HEK293 (cell line): ENCODE results near the gene SCAMP5.
A peak's percentile ranks its signal among the peaks of the same experiment; 100 is the strongest.

ENCODE experiments used
- CTCF ChIA-PET: fragments of 350-600 bp; formaldehyde crosslinking; extraction: SDS; loops from one replicate; lab custom pipeline; 2021; ENCODE audit warnings: antibody characterized with exemption; lab: Yijun Ruan, JAX
- POLR2A ChIA-PET: fragments of 300-600 bp; formaldehyde crosslinking; extraction: SDS; loops from one replicate; lab custom pipeline; 2020; ENCODE audit warnings: antibody characterized with exemption, inconsistent platforms; lab: Yijun Ruan, JAX
- H3K27ac ChIP-seq: fragments of 200-500 bp; sonication (Bioruptor generic); 2 replicates; pipeline ENCODE4 v1.5.1; 2014; ENCODE audit warnings: low read depth, low read length, control low read depth, inconsistent platforms; ENCODE audit errors: extremely low read depth
- H3K36me3 ChIP-seq, 2 experiments: fragments of 200-500 bp in 1 of 2; sonication (Bioruptor generic) in 1 of 2; 1 replicate in 1 of 2; 2 replicates in 1 of 2; pipeline ENCODE4 v1.5.1; 2014 to 2017; ENCODE audit warnings: inconsistent platforms in 2 of 2, low read length in 2 of 2; ENCODE audit not compliant: control insufficient read depth in 2 of 2, insufficient read depth in 1 of 2
- H3K4me1 ChIP-seq: fragments of 200-500 bp; sonication (Bioruptor generic); 2 replicates; pipeline ENCODE4 v1.5.1; 2014; ENCODE audit warnings: mild to moderate bottlenecking, low read length, inconsistent platforms; ENCODE audit not compliant: control insufficient read depth, insufficient read depth
- H3K4me3 ChIP-seq: 2 replicates; pipeline ENCODE4 v1.5.1; 2011; ENCODE audit warnings: low read depth, mild to moderate bottlenecking, control low read depth, low read length, moderate library complexity
- H3K9me3 ChIP-seq: fragments of 200-500 bp; sonication (Bioruptor generic); 2 replicates; pipeline ENCODE4 v1.5.1; 2014; ENCODE audit warnings: low read depth, low read length, inconsistent platforms; ENCODE audit not compliant: control insufficient read depth, insufficient read depth
- BCL11A ChIP-seq: fragments of 450-650 bp; formaldehyde crosslinking; IDR thresholded peaks from 2 replicates; pipeline ENCODE4 v1.5.1; 2016; ENCODE audit warnings: low read depth, missing biosample characterization, missing genetic modification characterization
- FEZF1 ChIP-seq: fragments of 450-650 bp; formaldehyde crosslinking; IDR thresholded peaks from 2 replicates; pipeline ENCODE4 v1.5.1; 2016; ENCODE audit warnings: missing biosample characterization, missing genetic modification characterization
- HOXA7 ChIP-seq: sonication (generic); formaldehyde crosslinking; IDR thresholded peaks from 2 replicates; pipeline ENCODE4 v1.8.1; 2022; ENCODE audit warnings: missing genetic modification reagents, borderline replicate concordance
- HOXD13 ChIP-seq: sonication (generic); formaldehyde crosslinking; IDR thresholded peaks from 2 replicates; pipeline ENCODE4 v1.8.0; 2022; ENCODE audit warnings: missing genetic modification reagents, borderline replicate concordance
- MEIS1 ChIP-seq: sonication (generic); formaldehyde crosslinking; IDR thresholded peaks from 2 replicates; pipeline ENCODE4 v1.8.1; 2022; ENCODE audit warnings: missing genetic modification reagents, mild to moderate bottlenecking, borderline replicate concordance
- ZBTB1 ChIP-seq: fragments of 450-650 bp; formaldehyde crosslinking; IDR thresholded peaks from 2 replicates; pipeline ENCODE4 v1.5.1; 2016; ENCODE audit warnings: missing biosample characterization, missing genetic modification characterization
- ZNF112 ChIP-seq: fragments of 450-650 bp; formaldehyde crosslinking; IDR thresholded peaks from 2 replicates; pipeline ENCODE4 v1.5.0; 2017; ENCODE audit warnings: missing biosample characterization, missing genetic modification characterization
- ZNF175 ChIP-seq: fragments of 450-650 bp; formaldehyde crosslinking; IDR thresholded peaks from 2 replicates; pipeline ENCODE4 v1.5.1; 2016; ENCODE audit warnings: missing biosample characterization, missing genetic modification characterization
- ZNF341 ChIP-seq: fragments of 450-650 bp; formaldehyde crosslinking; IDR thresholded peaks from 2 replicates; pipeline ENCODE4; 2016; ENCODE audit warnings: low read depth, missing biosample characterization, missing genetic modification characterization
- ZNF501 ChIP-seq: fragments of 450-650 bp; formaldehyde crosslinking; IDR thresholded peaks from 2 replicates; pipeline ENCODE4 v1.5.1; 2016; ENCODE audit warnings: missing biosample characterization, missing genetic modification characterization
- ZNF558 ChIP-seq: fragments of 450-650 bp; formaldehyde crosslinking; IDR thresholded peaks from 2 replicates; pipeline ENCODE4 v1.5.1; 2016; ENCODE audit warnings: missing biosample characterization, missing genetic modification characterization
- ZNF629 ChIP-seq: fragments of 450-650 bp; formaldehyde crosslinking; IDR thresholded peaks from 2 replicates; pipeline ENCODE4 v1.5.1; 2017; ENCODE audit warnings: missing biosample characterization, missing genetic modification characterization
- ZNF670 ChIP-seq: fragments of 450-650 bp; formaldehyde crosslinking; IDR thresholded peaks from 2 replicates; pipeline ENCODE4 v1.5.1; 2016; ENCODE audit warnings: missing biosample characterization, missing genetic modification characterization, low read depth
- ZNF776 ChIP-seq: fragments of 450-650 bp; formaldehyde crosslinking; IDR thresholded peaks from 2 replicates; pipeline ENCODE4 v1.5.0; 2017; ENCODE audit warnings: missing biosample characterization, missing genetic modification characterization, borderline replicate concordance
- ZNF777 ChIP-seq: fragments of 450-650 bp; formaldehyde crosslinking; IDR thresholded peaks from 2 replicates; pipeline ENCODE4 v1.5.1; 2017; ENCODE audit warnings: missing biosample characterization, missing genetic modification characterization, borderline replicate concordance
- ZXDB ChIP-seq: fragments of 450-650 bp; formaldehyde crosslinking; IDR thresholded peaks from 2 replicates; pipeline ENCODE4 v1.5.1; 2016; ENCODE audit warnings: missing biosample characterization, missing genetic modification characterization
- TF ChIP-seq, protein P1 (sequence below): fragments of 450-650 bp; formaldehyde crosslinking; IDR thresholded peaks from 2 replicates; pipeline ENCODE4 v1.5.1; 2017; ENCODE audit warnings: missing biosample characterization, missing genetic modification characterization
- TF ChIP-seq, protein P2 (sequence below): fragments of 450-650 bp; formaldehyde crosslinking; IDR thresholded peaks from 2 replicates; pipeline ENCODE4 v1.5.1; 2017; ENCODE audit warnings: missing biosample characterization, missing genetic modification characterization
- TF ChIP-seq, protein P3 (sequence below): fragments of 450-650 bp; formaldehyde crosslinking; IDR thresholded peaks from 2 replicates; pipeline ENCODE4 v1.5.1; 2016; ENCODE audit warnings: missing biosample characterization, missing genetic modification characterization
- TF ChIP-seq, protein P4 (sequence below): fragments of 450-650 bp; formaldehyde crosslinking; IDR thresholded peaks from 2 replicates; pipeline ENCODE4; 2016; ENCODE audit warnings: missing biosample characterization, missing genetic modification characterization
- TF ChIP-seq, protein P5 (sequence below): fragments of 450-650 bp; formaldehyde crosslinking; IDR thresholded peaks from 2 replicates; pipeline ENCODE4 v1.5.1; 2016; ENCODE audit warnings: missing biosample characterization, missing genetic modification characterization
- TF ChIP-seq, protein P6 (sequence below): fragments of 450-650 bp; formaldehyde crosslinking; IDR thresholded peaks from 2 replicates; pipeline ENCODE4 v1.5.1; 2016; ENCODE audit warnings: missing biosample characterization, missing genetic modification characterization

SCAMP5 gene

DNA sequence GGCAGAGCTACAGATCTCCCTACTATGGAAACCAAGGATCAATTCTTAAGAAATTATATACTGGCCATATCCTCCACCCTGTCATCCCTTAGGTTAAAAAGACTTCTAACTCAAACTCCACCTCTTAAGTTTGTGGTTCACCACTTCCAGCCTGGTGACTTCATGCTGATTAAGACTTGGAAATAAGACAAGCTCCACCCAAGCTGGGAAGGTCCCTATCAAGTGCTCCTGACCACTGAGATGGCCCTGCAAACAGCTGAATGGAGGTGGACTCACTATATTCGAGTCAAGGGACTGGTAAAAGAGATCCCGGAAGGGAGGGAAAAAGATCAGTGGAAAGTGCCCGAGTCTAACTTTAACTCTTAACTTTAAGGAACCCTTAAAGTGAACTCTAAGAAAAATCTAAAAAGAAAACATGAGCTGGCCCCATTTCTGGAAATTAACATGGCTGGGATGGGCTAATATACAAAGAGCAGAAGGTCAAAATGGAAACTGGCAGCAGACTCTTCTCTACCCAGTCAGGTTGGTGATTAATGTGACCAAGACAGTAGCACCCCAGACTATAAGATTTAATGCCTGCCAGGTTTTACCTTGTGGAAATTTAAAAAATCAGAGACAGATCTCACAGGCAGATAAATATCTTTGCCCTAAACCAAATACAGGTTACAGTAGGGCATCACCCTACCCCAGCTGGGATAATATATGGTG is 71.9 kb downstream of the SCAMP5 start:
- H3K9me3 ChIP-seq = no peaks in the 10 kb centered on the region
- H3K36me3 ChIP-seq = no peaks in the 10 kb centered on the region
- H3K4me3 ChIP-seq = no peak overlapping the region
- POLR2A ChIA-PET = interaction anchor here (1.0 to 3.9 kb wide), 4 partner anchors 23 to 134 kb away, joined by 3 to 15 read pairs (median 4); partner anchors contain the start of genes C15orf39 and PPCDC
- CTCF ChIA-PET = interaction anchor here (0.6 to 1.6 kb wide), 7 partner anchors 10 to 137 kb away, joined by 3 to 9 read pairs (median 3); partner anchors contain the start of gene C15orf39
- peaks cover 17% of the 10 kb centered on the region for H3K4me1 ChIP-seq
- TF ChIP-seq, protein P1, sequence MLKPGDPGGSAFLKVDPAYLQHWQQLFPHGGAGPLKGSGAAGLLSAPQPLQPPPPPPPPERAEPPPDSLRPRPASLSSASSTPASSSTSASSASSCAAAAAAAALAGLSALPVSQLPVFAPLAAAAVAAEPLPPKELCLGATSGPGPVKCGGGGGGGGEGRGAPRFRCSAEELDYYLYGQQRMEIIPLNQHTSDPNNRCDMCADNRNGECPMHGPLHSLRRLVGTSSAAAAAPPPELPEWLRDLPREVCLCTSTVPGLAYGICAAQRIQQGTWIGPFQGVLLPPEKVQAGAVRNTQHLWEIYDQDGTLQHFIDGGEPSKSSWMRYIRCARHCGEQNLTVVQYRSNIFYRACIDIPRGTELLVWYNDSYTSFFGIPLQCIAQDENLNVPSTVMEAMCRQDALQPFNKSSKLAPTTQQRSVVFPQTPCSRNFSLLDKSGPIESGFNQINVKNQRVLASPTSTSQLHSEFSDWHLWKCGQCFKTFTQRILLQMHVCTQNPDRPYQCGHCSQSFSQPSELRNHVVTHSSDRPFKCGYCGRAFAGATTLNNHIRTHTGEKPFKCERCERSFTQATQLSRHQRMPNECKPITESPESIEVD (tag by site-specific recombination) = no peak
- no peak for TF ChIP-seq MEIS1 (CRISPR knock-in tag)
- TF ChIP-seq ZNF501 (tag by site-specific recombination) = no peak
- no peak for TF ChIP-seq ZNF341 (tag by site-specific recombination)
- TF ChIP-seq, protein P2, sequence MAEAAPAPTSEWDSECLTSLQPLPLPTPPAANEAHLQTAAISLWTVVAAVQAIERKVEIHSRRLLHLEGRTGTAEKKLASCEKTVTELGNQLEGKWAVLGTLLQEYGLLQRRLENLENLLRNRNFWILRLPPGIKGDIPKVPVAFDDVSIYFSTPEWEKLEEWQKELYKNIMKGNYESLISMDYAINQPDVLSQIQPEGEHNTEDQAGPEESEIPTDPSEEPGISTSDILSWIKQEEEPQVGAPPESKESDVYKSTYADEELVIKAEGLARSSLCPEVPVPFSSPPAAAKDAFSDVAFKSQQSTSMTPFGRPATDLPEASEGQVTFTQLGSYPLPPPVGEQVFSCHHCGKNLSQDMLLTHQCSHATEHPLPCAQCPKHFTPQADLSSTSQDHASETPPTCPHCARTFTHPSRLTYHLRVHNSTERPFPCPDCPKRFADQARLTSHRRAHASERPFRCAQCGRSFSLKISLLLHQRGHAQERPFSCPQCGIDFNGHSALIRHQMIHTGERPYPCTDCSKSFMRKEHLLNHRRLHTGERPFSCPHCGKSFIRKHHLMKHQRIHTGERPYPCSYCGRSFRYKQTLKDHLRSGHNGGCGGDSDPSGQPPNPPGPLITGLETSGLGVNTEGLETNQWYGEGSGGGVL (tag by site-specific recombination) = no peak
- no peak for TF ChIP-seq ZNF558 (tag by site-specific recombination)
- TF ChIP-seq HOXA7 (CRISPR knock-in tag) = no peak
- no peak for TF ChIP-seq ZNF112 (tag by site-specific recombination)
- 0 out of 2 replicates have a peak, but pooled peaks have one; percentile 17 for TF ChIP-seq FEZF1 (tag by site-specific recombination)
- no peak for TF ChIP-seq ZNF777 (tag by site-specific recombination)
- TF ChIP-seq, protein P3, sequence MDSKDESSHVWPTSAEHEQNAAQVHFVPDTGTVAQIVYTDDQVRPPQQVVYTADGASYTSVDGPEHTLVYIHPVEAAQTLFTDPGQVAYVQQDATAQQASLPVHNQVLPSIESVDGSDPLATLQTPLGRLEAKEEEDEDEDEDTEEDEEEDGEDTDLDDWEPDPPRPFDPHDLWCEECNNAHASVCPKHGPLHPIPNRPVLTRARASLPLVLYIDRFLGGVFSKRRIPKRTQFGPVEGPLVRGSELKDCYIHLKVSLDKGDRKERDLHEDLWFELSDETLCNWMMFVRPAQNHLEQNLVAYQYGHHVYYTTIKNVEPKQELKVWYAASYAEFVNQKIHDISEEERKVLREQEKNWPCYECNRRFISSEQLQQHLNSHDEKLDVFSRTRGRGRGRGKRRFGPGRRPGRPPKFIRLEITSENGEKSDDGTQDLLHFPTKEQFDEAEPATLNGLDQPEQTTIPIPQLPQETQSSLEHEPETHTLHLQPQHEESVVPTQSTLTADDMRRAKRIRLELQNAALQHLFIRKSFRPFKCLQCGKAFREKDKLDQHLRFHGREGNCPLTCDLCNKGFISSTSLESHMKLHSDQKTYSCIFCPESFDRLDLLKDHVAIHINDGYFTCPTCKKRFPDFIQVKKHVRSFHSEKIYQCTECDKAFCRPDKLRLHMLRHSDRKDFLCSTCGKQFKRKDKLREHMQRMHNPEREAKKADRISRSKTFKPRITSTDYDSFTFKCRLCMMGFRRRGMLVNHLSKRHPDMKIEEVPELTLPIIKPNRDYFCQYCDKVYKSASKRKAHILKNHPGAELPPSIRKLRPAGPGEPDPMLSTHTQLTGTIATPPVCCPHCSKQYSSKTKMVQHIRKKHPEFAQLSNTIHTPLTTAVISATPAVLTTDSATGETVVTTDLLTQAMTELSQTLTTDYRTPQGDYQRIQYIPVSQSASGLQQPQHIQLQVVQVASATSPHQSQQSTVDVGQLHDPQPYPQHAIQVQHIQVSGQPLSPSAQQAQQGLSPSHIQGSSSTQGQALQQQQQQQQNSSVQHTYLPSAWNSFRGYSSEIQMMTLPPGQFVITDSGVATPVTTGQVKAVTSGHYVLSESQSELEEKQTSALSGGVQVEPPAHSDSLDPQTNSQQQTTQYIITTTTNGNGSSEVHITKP (tag by site-specific recombination) = 0 out of 2 replicates have a peak, but pooled peaks have one; percentile 17
- no peak for TF ChIP-seq ZNF670 (tag by site-specific recombination)
- H3K27ac ChIP-seq = no peak overlapping the region

DNA sequence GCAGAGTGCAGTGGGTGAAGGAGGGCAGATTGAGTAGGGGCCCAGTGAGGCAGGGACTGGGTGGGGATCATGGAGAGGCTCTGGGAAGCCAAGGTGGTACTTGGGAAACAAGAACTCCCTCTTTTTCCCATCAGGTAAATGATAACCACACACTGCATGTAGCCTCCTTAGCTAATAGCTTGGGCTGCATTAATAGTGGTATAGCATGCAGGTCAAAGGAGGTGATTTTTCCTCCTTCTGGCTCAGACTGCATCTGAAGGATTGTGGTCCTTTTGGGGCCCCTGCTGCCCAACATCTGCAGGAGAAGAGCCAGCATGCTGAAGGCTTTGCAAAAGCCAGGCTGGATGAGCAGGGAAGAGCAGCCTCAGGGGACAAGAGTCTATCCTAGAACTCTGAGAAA is 73.4 kb downstream of the SCAMP5 start:
- POLR2A ChIA-PET = interaction anchor here (0.6 to 3.9 kb wide), 2 partner anchors 133 to 390 kb away, joined by 7 to 15 read pairs; partner anchors contain the start of gene C15orf39
- no peak overlapping the region for H3K27ac ChIP-seq
- H3K4me1 ChIP-seq = peaks cover 17% of the 10 kb centered on the region
- H3K4me3 ChIP-seq = no peak overlapping the region
- H3K36me3 ChIP-seq = no peaks in the 10 kb centered on the region
- CTCF ChIA-PET = interaction anchor here (0.7 kb wide), 1 partner anchor 44 kb away, joined by 3 read pairs; no protein-coding TSS in a partner anchor
- no peaks in the 10 kb centered on the region for H3K9me3 ChIP-seq
- TF ChIP-seq ZNF629 (tag by site-specific recombination) (no peak), ZXDB (no peak), ZBTB1 (no peak), ZNF776 (tag by site-specific recombination) (no peak), ZNF175 (tag by site-specific recombination) (no peak), BCL11A (tag by site-specific recombination) (no peak), HOXD13 (no peak)
- TF ChIP-seq, protein P4, sequence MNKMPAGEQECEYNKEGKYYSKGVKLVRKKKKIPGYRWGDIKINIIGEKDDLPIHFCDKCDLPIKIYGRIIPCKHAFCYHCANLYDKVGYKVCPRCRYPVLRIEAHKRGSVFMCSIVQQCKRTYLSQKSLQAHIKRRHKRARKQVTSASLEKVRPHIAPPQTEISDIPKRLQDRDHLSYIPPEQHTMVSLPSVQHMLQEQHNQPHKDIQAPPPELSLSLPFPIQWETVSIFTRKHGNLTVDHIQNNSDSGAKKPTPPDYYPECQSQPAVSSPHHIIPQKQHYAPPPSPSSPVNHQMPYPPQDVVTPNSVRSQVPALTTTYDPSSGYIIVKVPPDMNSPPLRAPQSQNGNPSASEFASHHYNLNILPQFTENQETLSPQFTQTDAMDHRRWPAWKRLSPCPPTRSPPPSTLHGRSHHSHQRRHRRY = no peak
- TF ChIP-seq, protein P5, sequence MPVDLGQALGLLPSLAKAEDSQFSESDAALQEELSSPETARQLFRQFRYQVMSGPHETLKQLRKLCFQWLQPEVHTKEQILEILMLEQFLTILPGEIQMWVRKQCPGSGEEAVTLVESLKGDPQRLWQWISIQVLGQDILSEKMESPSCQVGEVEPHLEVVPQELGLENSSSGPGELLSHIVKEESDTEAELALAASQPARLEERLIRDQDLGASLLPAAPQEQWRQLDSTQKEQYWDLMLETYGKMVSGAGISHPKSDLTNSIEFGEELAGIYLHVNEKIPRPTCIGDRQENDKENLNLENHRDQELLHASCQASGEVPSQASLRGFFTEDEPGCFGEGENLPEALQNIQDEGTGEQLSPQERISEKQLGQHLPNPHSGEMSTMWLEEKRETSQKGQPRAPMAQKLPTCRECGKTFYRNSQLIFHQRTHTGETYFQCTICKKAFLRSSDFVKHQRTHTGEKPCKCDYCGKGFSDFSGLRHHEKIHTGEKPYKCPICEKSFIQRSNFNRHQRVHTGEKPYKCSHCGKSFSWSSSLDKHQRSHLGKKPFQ = no peak
- TF ChIP-seq, protein P6, sequence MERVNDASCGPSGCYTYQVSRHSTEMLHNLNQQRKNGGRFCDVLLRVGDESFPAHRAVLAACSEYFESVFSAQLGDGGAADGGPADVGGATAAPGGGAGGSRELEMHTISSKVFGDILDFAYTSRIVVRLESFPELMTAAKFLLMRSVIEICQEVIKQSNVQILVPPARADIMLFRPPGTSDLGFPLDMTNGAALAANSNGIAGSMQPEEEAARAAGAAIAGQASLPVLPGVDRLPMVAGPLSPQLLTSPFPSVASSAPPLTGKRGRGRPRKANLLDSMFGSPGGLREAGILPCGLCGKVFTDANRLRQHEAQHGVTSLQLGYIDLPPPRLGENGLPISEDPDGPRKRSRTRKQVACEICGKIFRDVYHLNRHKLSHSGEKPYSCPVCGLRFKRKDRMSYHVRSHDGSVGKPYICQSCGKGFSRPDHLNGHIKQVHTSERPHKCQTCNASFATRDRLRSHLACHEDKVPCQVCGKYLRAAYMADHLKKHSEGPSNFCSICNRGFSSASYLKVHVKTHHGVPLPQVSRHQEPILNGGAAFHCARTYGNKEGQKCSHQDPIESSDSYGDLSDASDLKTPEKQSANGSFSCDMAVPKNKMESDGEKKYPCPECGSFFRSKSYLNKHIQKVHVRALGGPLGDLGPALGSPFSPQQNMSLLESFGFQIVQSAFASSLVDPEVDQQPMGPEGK (tag by site-specific recombination) = no peak
